ENCODE measurements around the gene CD300C.

DNA sequence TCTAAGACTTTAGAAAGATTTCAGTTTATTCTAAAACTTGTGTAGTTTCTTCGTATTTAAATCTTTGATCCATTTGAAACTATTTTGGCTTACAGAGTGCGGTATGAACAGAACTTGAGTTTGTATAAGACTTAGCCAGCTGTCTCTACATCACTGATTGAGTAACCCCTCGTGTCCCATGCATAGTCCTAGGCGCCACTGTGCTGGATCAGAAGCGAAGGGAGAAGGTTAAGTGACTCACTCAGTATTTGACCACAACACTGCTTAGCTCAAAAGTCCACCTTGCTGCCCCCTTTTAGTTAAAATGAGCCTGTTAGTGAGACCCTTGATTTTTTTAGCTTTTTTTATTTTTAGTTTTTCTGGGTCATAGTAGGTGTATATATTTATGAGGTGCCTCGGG lies 43.1 kb downstream of the CD300C start:
- TF ChIP-seq POLR2AphosphoS5 (IDR thresholded peaks at IDR 0.05; ENCODE audit: low read depth, low read length) (no peak), TCF7L2 (IDR thresholded peaks at IDR 0.05; ENCODE audit: low read depth, low read length) (no peak)
- TF ChIP-seq, protein P1, sequence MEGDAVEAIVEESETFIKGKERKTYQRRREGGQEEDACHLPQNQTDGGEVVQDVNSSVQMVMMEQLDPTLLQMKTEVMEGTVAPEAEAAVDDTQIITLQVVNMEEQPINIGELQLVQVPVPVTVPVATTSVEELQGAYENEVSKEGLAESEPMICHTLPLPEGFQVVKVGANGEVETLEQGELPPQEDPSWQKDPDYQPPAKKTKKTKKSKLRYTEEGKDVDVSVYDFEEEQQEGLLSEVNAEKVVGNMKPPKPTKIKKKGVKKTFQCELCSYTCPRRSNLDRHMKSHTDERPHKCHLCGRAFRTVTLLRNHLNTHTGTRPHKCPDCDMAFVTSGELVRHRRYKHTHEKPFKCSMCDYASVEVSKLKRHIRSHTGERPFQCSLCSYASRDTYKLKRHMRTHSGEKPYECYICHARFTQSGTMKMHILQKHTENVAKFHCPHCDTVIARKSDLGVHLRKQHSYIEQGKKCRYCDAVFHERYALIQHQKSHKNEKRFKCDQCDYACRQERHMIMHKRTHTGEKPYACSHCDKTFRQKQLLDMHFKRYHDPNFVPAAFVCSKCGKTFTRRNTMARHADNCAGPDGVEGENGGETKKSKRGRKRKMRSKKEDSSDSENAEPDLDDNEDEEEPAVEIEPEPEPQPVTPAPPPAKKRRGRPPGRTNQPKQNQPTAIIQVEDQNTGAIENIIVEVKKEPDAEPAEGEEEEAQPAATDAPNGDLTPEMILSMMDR (IDR thresholded peaks at IDR 0.05): no peak
- TF ChIP-seq, protein P2, sequence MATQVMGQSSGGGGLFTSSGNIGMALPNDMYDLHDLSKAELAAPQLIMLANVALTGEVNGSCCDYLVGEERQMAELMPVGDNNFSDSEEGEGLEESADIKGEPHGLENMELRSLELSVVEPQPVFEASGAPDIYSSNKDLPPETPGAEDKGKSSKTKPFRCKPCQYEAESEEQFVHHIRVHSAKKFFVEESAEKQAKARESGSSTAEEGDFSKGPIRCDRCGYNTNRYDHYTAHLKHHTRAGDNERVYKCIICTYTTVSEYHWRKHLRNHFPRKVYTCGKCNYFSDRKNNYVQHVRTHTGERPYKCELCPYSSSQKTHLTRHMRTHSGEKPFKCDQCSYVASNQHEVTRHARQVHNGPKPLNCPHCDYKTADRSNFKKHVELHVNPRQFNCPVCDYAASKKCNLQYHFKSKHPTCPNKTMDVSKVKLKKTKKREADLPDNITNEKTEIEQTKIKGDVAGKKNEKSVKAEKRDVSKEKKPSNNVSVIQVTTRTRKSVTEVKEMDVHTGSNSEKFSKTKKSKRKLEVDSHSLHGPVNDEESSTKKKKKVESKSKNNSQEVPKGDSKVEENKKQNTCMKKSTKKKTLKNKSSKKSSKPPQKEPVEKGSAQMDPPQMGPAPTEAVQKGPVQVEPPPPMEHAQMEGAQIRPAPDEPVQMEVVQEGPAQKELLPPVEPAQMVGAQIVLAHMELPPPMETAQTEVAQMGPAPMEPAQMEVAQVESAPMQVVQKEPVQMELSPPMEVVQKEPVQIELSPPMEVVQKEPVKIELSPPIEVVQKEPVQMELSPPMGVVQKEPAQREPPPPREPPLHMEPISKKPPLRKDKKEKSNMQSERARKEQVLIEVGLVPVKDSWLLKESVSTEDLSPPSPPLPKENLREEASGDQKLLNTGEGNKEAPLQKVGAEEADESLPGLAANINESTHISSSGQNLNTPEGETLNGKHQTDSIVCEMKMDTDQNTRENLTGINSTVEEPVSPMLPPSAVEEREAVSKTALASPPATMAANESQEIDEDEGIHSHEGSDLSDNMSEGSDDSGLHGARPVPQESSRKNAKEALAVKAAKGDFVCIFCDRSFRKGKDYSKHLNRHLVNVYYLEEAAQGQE (IDR thresholded peaks at IDR 0.05; ENCODE audit: insufficient read depth in 1 of 2, low read depth in 2 of 2, low read length in 1 of 2): no peak
